ENCODE results near the gene MORC3.

DNA sequence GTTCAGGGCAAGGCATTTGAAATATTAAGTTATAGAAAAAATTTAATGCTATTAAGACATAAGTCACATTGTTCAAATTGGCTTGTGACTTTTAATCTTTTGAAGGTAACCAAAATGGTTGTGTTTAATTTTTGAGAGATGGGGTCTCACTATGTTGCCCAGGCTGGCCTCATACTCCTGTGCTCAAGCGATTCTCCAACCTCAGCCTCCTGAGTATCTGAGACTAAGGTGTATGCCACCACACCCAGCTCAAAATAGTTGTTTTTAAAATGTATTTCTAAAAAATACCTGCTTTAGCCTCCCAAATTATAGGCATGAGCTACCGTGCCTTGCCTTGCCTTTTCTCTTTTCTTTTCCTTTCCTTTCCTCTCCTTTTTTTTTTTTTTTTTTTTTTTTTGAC, 39.2 kb downstream of the MORC3 start:
- TF ChIP-seq, protein P1, sequence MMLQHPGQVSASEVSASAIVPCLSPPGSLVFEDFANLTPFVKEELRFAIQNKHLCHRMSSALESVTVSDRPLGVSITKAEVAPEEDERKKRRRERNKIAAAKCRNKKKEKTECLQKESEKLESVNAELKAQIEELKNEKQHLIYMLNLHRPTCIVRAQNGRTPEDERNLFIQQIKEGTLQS (IDR thresholded peaks at IDR 0.05), result no peak
- TF ChIP-seq, protein P2, sequence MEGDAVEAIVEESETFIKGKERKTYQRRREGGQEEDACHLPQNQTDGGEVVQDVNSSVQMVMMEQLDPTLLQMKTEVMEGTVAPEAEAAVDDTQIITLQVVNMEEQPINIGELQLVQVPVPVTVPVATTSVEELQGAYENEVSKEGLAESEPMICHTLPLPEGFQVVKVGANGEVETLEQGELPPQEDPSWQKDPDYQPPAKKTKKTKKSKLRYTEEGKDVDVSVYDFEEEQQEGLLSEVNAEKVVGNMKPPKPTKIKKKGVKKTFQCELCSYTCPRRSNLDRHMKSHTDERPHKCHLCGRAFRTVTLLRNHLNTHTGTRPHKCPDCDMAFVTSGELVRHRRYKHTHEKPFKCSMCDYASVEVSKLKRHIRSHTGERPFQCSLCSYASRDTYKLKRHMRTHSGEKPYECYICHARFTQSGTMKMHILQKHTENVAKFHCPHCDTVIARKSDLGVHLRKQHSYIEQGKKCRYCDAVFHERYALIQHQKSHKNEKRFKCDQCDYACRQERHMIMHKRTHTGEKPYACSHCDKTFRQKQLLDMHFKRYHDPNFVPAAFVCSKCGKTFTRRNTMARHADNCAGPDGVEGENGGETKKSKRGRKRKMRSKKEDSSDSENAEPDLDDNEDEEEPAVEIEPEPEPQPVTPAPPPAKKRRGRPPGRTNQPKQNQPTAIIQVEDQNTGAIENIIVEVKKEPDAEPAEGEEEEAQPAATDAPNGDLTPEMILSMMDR (IDR thresholded peaks at IDR 0.05; ENCODE audit: low read depth, low read length, missing input control), result no peak
- TF ChIP-seq, protein P3, sequence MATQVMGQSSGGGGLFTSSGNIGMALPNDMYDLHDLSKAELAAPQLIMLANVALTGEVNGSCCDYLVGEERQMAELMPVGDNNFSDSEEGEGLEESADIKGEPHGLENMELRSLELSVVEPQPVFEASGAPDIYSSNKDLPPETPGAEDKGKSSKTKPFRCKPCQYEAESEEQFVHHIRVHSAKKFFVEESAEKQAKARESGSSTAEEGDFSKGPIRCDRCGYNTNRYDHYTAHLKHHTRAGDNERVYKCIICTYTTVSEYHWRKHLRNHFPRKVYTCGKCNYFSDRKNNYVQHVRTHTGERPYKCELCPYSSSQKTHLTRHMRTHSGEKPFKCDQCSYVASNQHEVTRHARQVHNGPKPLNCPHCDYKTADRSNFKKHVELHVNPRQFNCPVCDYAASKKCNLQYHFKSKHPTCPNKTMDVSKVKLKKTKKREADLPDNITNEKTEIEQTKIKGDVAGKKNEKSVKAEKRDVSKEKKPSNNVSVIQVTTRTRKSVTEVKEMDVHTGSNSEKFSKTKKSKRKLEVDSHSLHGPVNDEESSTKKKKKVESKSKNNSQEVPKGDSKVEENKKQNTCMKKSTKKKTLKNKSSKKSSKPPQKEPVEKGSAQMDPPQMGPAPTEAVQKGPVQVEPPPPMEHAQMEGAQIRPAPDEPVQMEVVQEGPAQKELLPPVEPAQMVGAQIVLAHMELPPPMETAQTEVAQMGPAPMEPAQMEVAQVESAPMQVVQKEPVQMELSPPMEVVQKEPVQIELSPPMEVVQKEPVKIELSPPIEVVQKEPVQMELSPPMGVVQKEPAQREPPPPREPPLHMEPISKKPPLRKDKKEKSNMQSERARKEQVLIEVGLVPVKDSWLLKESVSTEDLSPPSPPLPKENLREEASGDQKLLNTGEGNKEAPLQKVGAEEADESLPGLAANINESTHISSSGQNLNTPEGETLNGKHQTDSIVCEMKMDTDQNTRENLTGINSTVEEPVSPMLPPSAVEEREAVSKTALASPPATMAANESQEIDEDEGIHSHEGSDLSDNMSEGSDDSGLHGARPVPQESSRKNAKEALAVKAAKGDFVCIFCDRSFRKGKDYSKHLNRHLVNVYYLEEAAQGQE (IDR thresholded peaks at IDR 0.05), result no peak
- TF ChIP-seq JUND (IDR thresholded peaks at IDR 0.05) (no peak), YY1 (IDR thresholded peaks at IDR 0.05) (no peak), GABPA (IDR thresholded peaks at IDR 0.05 in 1 of 2, conservative IDR thresholded peaks at IDR 0.05 in 1 of 2) (no peak), RXRA (IDR thresholded peaks at IDR 0.05) (no peak), FOXA1 (IDR thresholded peaks at IDR 0.05) (no peak), SP1 (IDR thresholded peaks at IDR 0.05) (no peak), RAD21 (IDR thresholded peaks at IDR 0.05) (no peak), TAF1 (conservative IDR thresholded peaks at IDR 0.05) (no peak), EGR1 (IDR thresholded peaks at IDR 0.05; ENCODE audit: low read depth in 2 of 2) (no peak)
- TF ChIP-seq, protein P4, sequence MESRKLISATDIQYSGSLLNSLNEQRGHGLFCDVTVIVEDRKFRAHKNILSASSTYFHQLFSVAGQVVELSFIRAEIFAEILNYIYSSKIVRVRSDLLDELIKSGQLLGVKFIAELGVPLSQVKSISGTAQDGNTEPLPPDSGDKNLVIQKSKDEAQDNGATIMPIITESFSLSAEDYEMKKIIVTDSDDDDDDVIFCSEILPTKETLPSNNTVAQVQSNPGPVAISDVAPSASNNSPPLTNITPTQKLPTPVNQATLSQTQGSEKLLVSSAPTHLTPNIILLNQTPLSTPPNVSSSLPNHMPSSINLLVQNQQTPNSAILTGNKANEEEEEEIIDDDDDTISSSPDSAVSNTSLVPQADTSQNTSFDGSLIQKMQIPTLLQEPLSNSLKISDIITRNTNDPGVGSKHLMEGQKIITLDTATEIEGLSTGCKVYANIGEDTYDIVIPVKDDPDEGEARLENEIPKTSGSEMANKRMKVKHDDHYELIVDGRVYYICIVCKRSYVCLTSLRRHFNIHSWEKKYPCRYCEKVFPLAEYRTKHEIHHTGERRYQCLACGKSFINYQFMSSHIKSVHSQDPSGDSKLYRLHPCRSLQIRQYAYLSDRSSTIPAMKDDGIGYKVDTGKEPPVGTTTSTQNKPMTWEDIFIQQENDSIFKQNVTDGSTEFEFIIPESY (IDR thresholded peaks at IDR 0.05), result no peak
- TF ChIP-seq, protein P5, sequence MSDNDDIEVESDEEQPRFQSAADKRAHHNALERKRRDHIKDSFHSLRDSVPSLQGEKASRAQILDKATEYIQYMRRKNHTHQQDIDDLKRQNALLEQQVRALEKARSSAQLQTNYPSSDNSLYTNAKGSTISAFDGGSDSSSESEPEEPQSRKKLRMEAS (IDR thresholded peaks at IDR 0.05), result no peak
